Liver (tissue), 3 donors: ENCODE results near the gene MOSPD3.

Source experiments
- EGR1 ChIP-seq, 2 donors: IDR thresholded peaks; 2 replicates each; pipeline ENCODE4 v1.6.1; 2016 to 2018; ENCODE audit warnings: antibody characterized with exemption in 2 of 2, low read depth in 2 of 2
- FOXA1 ChIP-seq: IDR thresholded peaks from 2 replicates; pipeline ENCODE4 v1.6.1; 2016; ENCODE audit warnings: antibody characterized with exemption
- GABPA ChIP-seq, 2 donors: IDR thresholded peaks in 1 of 2; conservative IDR thresholded peaks in 1 of 2; 2 replicates each; pipeline ENCODE4 v1.6.1; 2016; ENCODE audit warnings: antibody characterized with exemption in 2 of 2, mild to moderate bottlenecking in 1 of 2, moderate library complexity in 1 of 2
- RAD21 ChIP-seq, 2 donors: IDR thresholded peaks; 2 replicates each; pipeline ENCODE4 v1.6.1; 2016; ENCODE audit warnings: antibody characterized with exemption in 2 of 2, mild to moderate bottlenecking in 2 of 2
- RXRA ChIP-seq, 2 donors: IDR thresholded peaks; 2 replicates each; pipeline ENCODE4 v1.6.1; 2017 to 2018; ENCODE audit warnings: antibody characterized with exemption in 2 of 2, mild to moderate bottlenecking in 1 of 2
- TAF1 ChIP-seq: conservative IDR thresholded peaks from 2 replicates; pipeline ENCODE4 v1.6.1; 2016; ENCODE audit warnings: antibody characterized with exemption, mild to moderate bottlenecking
- YY1 ChIP-seq: IDR thresholded peaks from 2 replicates; pipeline ENCODE4 v1.6.1; 2016; ENCODE audit warnings: antibody characterized with exemption, mild to moderate bottlenecking
- TF ChIP-seq, protein P1 (sequence below): fragments of 150-350 bp; IDR thresholded peaks from 2 replicates; pipeline ENCODE4 v1.5.1; 2017; ENCODE audit warnings: improper control_type of control experiment, low read depth, low read length; ENCODE audit not compliant: missing input control
- TF ChIP-seq, protein P2 (sequence below): IDR thresholded peaks from 2 replicates; pipeline ENCODE4 v1.6.1; 2016; ENCODE audit warnings: antibody characterized with exemption, mild to moderate bottlenecking
- TF ChIP-seq, protein P3 (sequence below): IDR thresholded peaks from 2 replicates; pipeline ENCODE4 v1.6.1; 2016; ENCODE audit warnings: antibody characterized with exemption
- donor health status: healthy.
- donor health status: healthy.

DNA sequence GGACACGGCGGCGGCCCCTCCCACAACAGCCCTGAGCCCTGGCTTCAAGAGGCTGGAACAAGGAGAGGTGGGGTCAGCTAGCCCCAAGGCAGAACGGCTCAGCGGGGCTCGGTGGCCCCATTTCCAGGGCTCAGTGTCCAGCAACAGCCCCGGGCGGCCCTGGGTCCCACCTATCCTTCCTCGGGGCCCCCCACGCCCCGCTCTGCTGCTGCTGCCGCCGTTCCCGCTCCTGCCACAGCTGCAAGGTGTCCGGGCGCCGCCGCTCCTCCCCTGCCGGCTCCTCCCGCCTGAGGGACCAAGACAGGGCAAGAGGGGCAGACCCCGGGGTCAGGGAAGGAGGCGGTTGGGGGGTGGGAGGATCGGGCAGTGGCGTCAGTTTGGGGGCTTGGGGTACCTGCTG, 35.2 kb upstream of the MOSPD3 start:
- no peak for TF ChIP-seq EGR1 (IDR thresholded peaks at IDR 0.05; ENCODE audit: low read depth in 2 of 2)
- TF ChIP-seq, protein P1, sequence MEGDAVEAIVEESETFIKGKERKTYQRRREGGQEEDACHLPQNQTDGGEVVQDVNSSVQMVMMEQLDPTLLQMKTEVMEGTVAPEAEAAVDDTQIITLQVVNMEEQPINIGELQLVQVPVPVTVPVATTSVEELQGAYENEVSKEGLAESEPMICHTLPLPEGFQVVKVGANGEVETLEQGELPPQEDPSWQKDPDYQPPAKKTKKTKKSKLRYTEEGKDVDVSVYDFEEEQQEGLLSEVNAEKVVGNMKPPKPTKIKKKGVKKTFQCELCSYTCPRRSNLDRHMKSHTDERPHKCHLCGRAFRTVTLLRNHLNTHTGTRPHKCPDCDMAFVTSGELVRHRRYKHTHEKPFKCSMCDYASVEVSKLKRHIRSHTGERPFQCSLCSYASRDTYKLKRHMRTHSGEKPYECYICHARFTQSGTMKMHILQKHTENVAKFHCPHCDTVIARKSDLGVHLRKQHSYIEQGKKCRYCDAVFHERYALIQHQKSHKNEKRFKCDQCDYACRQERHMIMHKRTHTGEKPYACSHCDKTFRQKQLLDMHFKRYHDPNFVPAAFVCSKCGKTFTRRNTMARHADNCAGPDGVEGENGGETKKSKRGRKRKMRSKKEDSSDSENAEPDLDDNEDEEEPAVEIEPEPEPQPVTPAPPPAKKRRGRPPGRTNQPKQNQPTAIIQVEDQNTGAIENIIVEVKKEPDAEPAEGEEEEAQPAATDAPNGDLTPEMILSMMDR: no peak
- no peak for TF ChIP-seq RAD21 (IDR thresholded peaks at IDR 0.05)
- TF ChIP-seq, protein P2, sequence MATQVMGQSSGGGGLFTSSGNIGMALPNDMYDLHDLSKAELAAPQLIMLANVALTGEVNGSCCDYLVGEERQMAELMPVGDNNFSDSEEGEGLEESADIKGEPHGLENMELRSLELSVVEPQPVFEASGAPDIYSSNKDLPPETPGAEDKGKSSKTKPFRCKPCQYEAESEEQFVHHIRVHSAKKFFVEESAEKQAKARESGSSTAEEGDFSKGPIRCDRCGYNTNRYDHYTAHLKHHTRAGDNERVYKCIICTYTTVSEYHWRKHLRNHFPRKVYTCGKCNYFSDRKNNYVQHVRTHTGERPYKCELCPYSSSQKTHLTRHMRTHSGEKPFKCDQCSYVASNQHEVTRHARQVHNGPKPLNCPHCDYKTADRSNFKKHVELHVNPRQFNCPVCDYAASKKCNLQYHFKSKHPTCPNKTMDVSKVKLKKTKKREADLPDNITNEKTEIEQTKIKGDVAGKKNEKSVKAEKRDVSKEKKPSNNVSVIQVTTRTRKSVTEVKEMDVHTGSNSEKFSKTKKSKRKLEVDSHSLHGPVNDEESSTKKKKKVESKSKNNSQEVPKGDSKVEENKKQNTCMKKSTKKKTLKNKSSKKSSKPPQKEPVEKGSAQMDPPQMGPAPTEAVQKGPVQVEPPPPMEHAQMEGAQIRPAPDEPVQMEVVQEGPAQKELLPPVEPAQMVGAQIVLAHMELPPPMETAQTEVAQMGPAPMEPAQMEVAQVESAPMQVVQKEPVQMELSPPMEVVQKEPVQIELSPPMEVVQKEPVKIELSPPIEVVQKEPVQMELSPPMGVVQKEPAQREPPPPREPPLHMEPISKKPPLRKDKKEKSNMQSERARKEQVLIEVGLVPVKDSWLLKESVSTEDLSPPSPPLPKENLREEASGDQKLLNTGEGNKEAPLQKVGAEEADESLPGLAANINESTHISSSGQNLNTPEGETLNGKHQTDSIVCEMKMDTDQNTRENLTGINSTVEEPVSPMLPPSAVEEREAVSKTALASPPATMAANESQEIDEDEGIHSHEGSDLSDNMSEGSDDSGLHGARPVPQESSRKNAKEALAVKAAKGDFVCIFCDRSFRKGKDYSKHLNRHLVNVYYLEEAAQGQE: no peak
- TF ChIP-seq, protein P3, sequence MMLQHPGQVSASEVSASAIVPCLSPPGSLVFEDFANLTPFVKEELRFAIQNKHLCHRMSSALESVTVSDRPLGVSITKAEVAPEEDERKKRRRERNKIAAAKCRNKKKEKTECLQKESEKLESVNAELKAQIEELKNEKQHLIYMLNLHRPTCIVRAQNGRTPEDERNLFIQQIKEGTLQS: no peak
- no peak for TF ChIP-seq FOXA1
- no peak for TF ChIP-seq GABPA (IDR thresholded peaks at IDR 0.05 in 1 of 2, conservative IDR thresholded peaks at IDR 0.05 in 1 of 2)
- TF ChIP-seq TAF1: no peak
- no peak for TF ChIP-seq YY1
- no peak for TF ChIP-seq RXRA (IDR thresholded peaks at IDR 0.05)
